K562 (cell line): ENCODE measurements around the gene XPO6. TPM values are rescaled to one million over a fixed set of nuclear protein-coding genes. Genes with fewer than 3 reads are reported as not detected.

ENCODE experiments used
- ATAC-seq: fragments of 200-7000 bp; cut with Tn5 transposase; 3 replicates; pipeline ENCODE4 v1.9.1; 2020; ENCODE audit warnings: moderate library complexity
- BruUV-seq: library from RNA; stranded (reverse); fragments of 400-500 nt; replicated peaks from 2 replicates; lab custom pipeline; 2021; lab: Mats Ljungman, UMichigan
- CTCF ChIA-PET: fragments of 300-600 bp; formaldehyde crosslinking; extraction: SDS; loops from one replicate; lab custom pipeline; 2021; ENCODE audit warnings: low intra/inter-chr PET ratio; lab: Yijun Ruan, JAX
- POLR2A ChIA-PET: fragments of 300-600, 350-650 bp; sonication (Branson Sonifier 250); formaldehyde crosslinking; extraction: SDS; loops from one replicate; lab custom pipeline; 2021; ENCODE audit warnings: antibody characterized with exemption, inconsistent platforms; lab: Yijun Ruan, JAX
- DNase-seq, 4 experiments: peaks; one replicate each; pipeline versions ENCODE4 v3.0.0 to v3.0.0-alpha.2; 2011 to 2018; ENCODE audit warnings: low spot score in 3 of 4, mixed read lengths in 3 of 4; ENCODE audit errors: extremely low read depth in 1 of 4
- FAIRE-seq: peaks from 2 replicates; lab custom pipeline; 2011; peaks lifted over from hg19 to GRCh38; lab: Jason Lieb, UNC
- H2AFZ ChIP-seq: 2 replicates; pipeline ENCODE4 v1.6.0; 2011; ENCODE audit warnings: low read depth, low read length, control low read depth, inconsistent platforms
- H3K27ac ChIP-seq: fragments of 200-600 bp; 3 replicates; pipeline ENCODE4 v1.8.0; 2011; ENCODE audit warnings: low read depth, mild to moderate bottlenecking, control low read depth, inconsistent platforms, low read length, moderate library complexity, mixed read lengths; ENCODE audit errors: extremely low read depth
- H3K27me3 ChIP-seq, 2 experiments: fragments of 300-600 bp in 1 of 2; 2 replicates in 1 of 2; 3 replicates in 1 of 2; pipeline versions ENCODE4 v1.6.0 to v1.8.0; 2011; ENCODE audit warnings: inconsistent platforms in 2 of 2, low read length in 2 of 2, mild to moderate bottlenecking in 1 of 2, mixed read lengths in 1 of 2, moderate library complexity in 1 of 2; ENCODE audit not compliant: control insufficient read depth in 2 of 2, insufficient read depth in 2 of 2
- H3K36me3 ChIP-seq: fragments of 300-600 bp; 3 replicates; pipeline ENCODE4 v1.8.0; 2011; ENCODE audit warnings: mild to moderate bottlenecking, low read length, inconsistent platforms; ENCODE audit not compliant: control insufficient read depth, insufficient read depth
- H3K4me1 ChIP-seq, 2 experiments: fragments of 200-600 bp in 1 of 2; replicated peaks in 1 of 2; 2 replicates in 1 of 2; 3 replicates in 1 of 2; pipeline versions ENCODE4 v1.5.1 to v1.8.0; 2011; ENCODE audit warnings: inconsistent platforms in 2 of 2, low read length in 2 of 2, mild to moderate bottlenecking in 1 of 2, mixed read lengths in 1 of 2, moderate library complexity in 1 of 2; ENCODE audit not compliant: control insufficient read depth in 2 of 2, insufficient read depth in 2 of 2
- H3K4me2 ChIP-seq: 2 replicates; pipeline ENCODE4 v1.6.1; 2011; ENCODE audit warnings: low read length, control low read depth, inconsistent platforms, mixed read lengths; ENCODE audit not compliant: insufficient read depth
- H3K4me3 ChIP-seq: fragments of 200-600 bp; sonication (generic), shearing (Covaris generic); 2 replicates; pipeline ENCODE4 v1.5.1; 2016; ENCODE audit warnings: control low read depth, inconsistent platforms
- H3K79me2 ChIP-seq: fragments of 200-600 bp; 3 replicates; pipeline ENCODE4 v1.8.0; 2011; ENCODE audit warnings: low read length, inconsistent platforms; ENCODE audit not compliant: control insufficient read depth, insufficient read depth
- H3K9ac ChIP-seq, 2 experiments: 2 replicates each; pipeline versions ENCODE4 v1.6.0 to v1.6.1; 2011; ENCODE audit warnings: low read depth in 2 of 2, low read length in 2 of 2, control low read depth in 1 of 2, inconsistent platforms in 1 of 2, mild to moderate bottlenecking in 1 of 2, mixed read lengths in 1 of 2; ENCODE audit not compliant: insufficient read depth in 1 of 2
- H3K9me1 ChIP-seq: one replicate; pipeline ENCODE4 v1.6.0; 2011; ENCODE audit warnings: inconsistent platforms, mild to moderate bottlenecking, low read length, moderate library complexity; ENCODE audit not compliant: control insufficient read depth, insufficient read depth
- H3K9me3 ChIP-seq: replicated peaks from 2 replicates; pipeline ENCODE4 v1.5.1; 2011; ENCODE audit warnings: low read depth, low read length, inconsistent platforms; ENCODE audit not compliant: control insufficient read depth, insufficient read depth
- H4K20me1 ChIP-seq: replicated peaks from 2 replicates; pipeline ENCODE4 v1.6.1; 2011; ENCODE audit warnings: low read length, inconsistent platforms, mixed read lengths; ENCODE audit not compliant: control insufficient read depth, insufficient read depth
- ARID3B ChIP-seq: fragments of 250-450 bp; sonication (Bioruptor Pico); IDR thresholded peaks from 2 replicates; pipeline ENCODE4 v1.4.0; 2020; ENCODE audit warnings: borderline replicate concordance
- C11orf30 ChIP-seq: fragments of 450-650 bp; IDR thresholded peaks from 2 replicates; pipeline ENCODE4 v1.6.1; 2016; ENCODE audit warnings: low read depth, mild to moderate bottlenecking
- CCNT2 ChIP-seq: IDR thresholded peaks from 2 replicates; pipeline ENCODE4 v1.6.1; 2011; ENCODE audit warnings: borderline replicate concordance, low read depth, mild to moderate bottlenecking, moderate library complexity, mixed read lengths, low read length; ENCODE audit not compliant: insufficient read length; ENCODE audit errors: extremely low read depth
- E2F5 ChIP-seq: sonication (generic); formaldehyde crosslinking; IDR thresholded peaks from 2 replicates; pipeline ENCODE4 v1.8.0; 2022; ENCODE audit warnings: mild to moderate bottlenecking, missing genetic modification reagents
- HDAC1 ChIP-seq, 2 experiments: fragments of 450-650 bp; IDR thresholded peaks; 2 replicates each; pipeline ENCODE4 v1.6.1; 2016 to 2017; ENCODE audit warnings: inconsistent platforms in 1 of 2, mild to moderate bottlenecking in 1 of 2, moderate library complexity in 1 of 2
- NR4A1 ChIP-seq, 2 experiments: fragments of 250-450 bp in 1 of 2; fragments of 450-650 bp in 1 of 2; sonication (Bioruptor Pico) in 1 of 2; IDR thresholded peaks; 2 replicates each; pipeline versions ENCODE4 v1.4.0 to v1.6.1; 2016 to 2020; ENCODE audit warnings: mild to moderate bottlenecking in 2 of 2, missing compliant biosample characterization in 1 of 2, missing genetic modification characterization in 1 of 2, moderate library complexity in 1 of 2
- RBM17 ChIP-seq: fragments of 200-400 bp; formaldehyde crosslinking; IDR thresholded peaks from 2 replicates; pipeline ENCODE4 v1.6.1; 2017; ENCODE audit warnings: low read depth, mild to moderate bottlenecking, low read length, borderline replicate concordance
- RUNX1 ChIP-seq: sonication (generic); IDR thresholded peaks from 2 replicates; pipeline ENCODE4 v1.6.1; 2016; ENCODE audit warnings: antibody characterized with exemption, low read depth
- ZBTB11 ChIP-seq, 3 experiments: fragments of 200-800 bp in 1 of 3; fragments of 250-450 bp in 1 of 3; fragments of 450-650 bp in 1 of 3; sonication (Bioruptor Pico) in 1 of 3; sonication (Bioruptor generic) in 1 of 3; formaldehyde crosslinking in 1 of 3; IDR thresholded peaks; 2 replicates each; pipeline versions ENCODE4 v1.6.1 to v1.8.0; 2016 to 2022; ENCODE audit warnings: mild to moderate bottlenecking in 2 of 3, missing genetic modification characterization in 2 of 3, missing compliant biosample characterization in 1 of 3, moderate library complexity in 1 of 3
- ZBTB7A ChIP-seq: IDR thresholded peaks from 2 replicates; pipeline ENCODE4 v1.6.1; 2011; ENCODE audit warnings: low read depth, mild to moderate bottlenecking, low read length, moderate library complexity, borderline replicate concordance; ENCODE audit not compliant: control insufficient read depth
- ZFPM2 ChIP-seq: fragments of 250-450 bp; sonication (Bioruptor Pico); IDR thresholded peaks from 2 replicates; pipeline ENCODE4 v1.5.1; 2022; ENCODE audit warnings: mild to moderate bottlenecking
- ZKSCAN1 ChIP-seq: fragments of 150-350 bp; IDR thresholded peaks from 2 replicates; pipeline ENCODE4 v1.6.1; 2016; ENCODE audit warnings: low read depth, low read length
- ZNF175 ChIP-seq: fragments of 200-800 bp; sonication (Bioruptor generic); IDR thresholded peaks from 2 replicates; pipeline ENCODE4 v1.6.1; 2016; ENCODE audit warnings: low read depth, mild to moderate bottlenecking, missing genetic modification characterization, missing compliant biosample characterization
- WGBS: fragments of 100-300 bp; shearing (Covaris generic); methylation state at CpG from one replicate; pipeline ENCODE4 v1.1.6; 2016; ENCODE audit warnings: low coverage, mixed read lengths; ENCODE audit not compliant: insufficient coverage; ENCODE audit errors: missing lambda C conversion rate; 5-methylcytosine and 5-hydroxymethylcytosine counted together
- in situ Hi-C: fragments of 300-500 bp; cut with MboI; formaldehyde crosslinking; loops from 4 replicates; pipeline ENCODE4 v1.15.0; 2018; ENCODE audit warnings: inconsistent platforms, mixed read lengths
- intact Hi-C: fragments of 100-400 bp; cut with micrococcal nuclease; formaldehyde crosslinking; loops from 2 replicates; pipeline ENCODE4 v1.14.2; 2022
- polyA plus RNA-seq, 8 experiments: library from polyadenylated mRNA; depleted of rRNA in 4 of 8; stranded (reverse) in 5 of 8; unstranded in 3 of 8; fragments of >200 nt; fragmentation: Nextera tagmentation in 2 of 8; fragmentation: Illumina TruSeq in 1 of 8; extraction: Ambion mirVana in 2 of 8; extraction: Trizol in 1 of 8; gene quantifications; 2 replicates each; pipeline versions ENCODE4 v1.2.1 to v1.2.3, GENCODE V29; 2011 to 2014; ENCODE audit warnings: inconsistent platforms in 1 of 8, missing spikeins in 1 of 8
- total RNA-seq, 7 experiments: library from RNA; depleted of rRNA in 6 of 7; stranded (reverse); fragments of >200 nt in 6 of 7; fragmentation: Illumina TruSeq in 2 of 7; extraction: Trizol in 2 of 7; gene quantifications; 2 replicates each; pipeline versions ENCODE4 v1.2.1 to v1.2.3, GENCODE V29; 2011 to 2021; ENCODE audit warnings: low replicate concordance in 1 of 7

XPO6 gene
- total and polyA plus RNA-seq, 9 of the 15 experiments (the other 6 are each of a cell fraction or from before 2014, with no cell fraction given) = 11.2 to 196 (median 119) TPM

GRCh38 chr16:28205974-28206373 is 5.8 kb downstream of the XPO6 start:
- CTCF ChIA-PET = no interaction called here

More at GRCh38 chr16:28205974-28206373, 5.8 kb downstream of the XPO6 start:
- Histone ChIP-seq H4K20me1 (peaks cover 53% of the 10 kb centered on the region), H3K4me3 (no peak overlapping the region), H2AFZ (no peak overlapping the region), H3K27ac (no peak overlapping the region), H3K9me3 (no peaks in the 10 kb centered on the region), H3K79me2 (peaks cover 98% of the 10 kb centered on the region), H3K27me3 (no peaks in the 10 kb centered on the region), H3K9ac (no peak overlapping the region), H3K9me1 (peaks cover 3% of the 10 kb centered on the region), H3K4me2 (no peak overlapping the region), H3K4me1 (peaks cover 9 to 29% of the 10 kb centered on the region in 2 experiments; a peak in 4 of 5 replicates), H3K36me3 (peaks cover 92% of the 10 kb centered on the region)
- DNase-seq = no peak
- intact Hi-C loops (no loop called here), in situ Hi-C loops (no loop called here)
- no peak for FAIRE-seq
- BruUV-seq = no TSS peak
- WGBS = 100% methylated on average over 3 of the region's 4 CpGs
- ATAC-seq = no peak
- POLR2A ChIA-PET = interaction anchor here (1.0 to 1.4 kb wide), 2 partner anchors 9 to 11 kb away, joined by 6 read pairs; no protein-coding TSS in a partner anchor
- TF ChIP-seq ZBTB7A (no peak), E2F5 (CRISPR knock-in tag) (no peak), ZNF175 (CRISPR knock-in tag) (no peak), CCNT2 (no peak), ZFPM2 (CRISPR knock-in tag) (no peak), ARID3B (CRISPR knock-in tag) (no peak), RUNX1 (no peak), ZKSCAN1 (no peak), ZBTB11 (CRISPR knock-in tag; IDR thresholded peaks at IDR 0.05) (no peak), HDAC1 (IDR thresholded peaks at IDR 0.05) (no peak), NR4A1 (CRISPR knock-in tag; IDR thresholded peaks at IDR 0.05) (no peak), NR4A1 (tag; IDR thresholded peaks at IDR 0.05) (no peak), C11orf30 (no peak), RBM17 (no peak)
